Stimulated activated CD4-positive, alpha-beta T cell treated with anti-CD3 and anti-CD28 coated beads, Interleukin-15, amount 100 ng/mL, for 24 hours (primary cell): ENCODE measurements around the gene SH3BGR.

Experiments used
- DNase-seq: peaks from one replicate; pipeline ENCODE4 v3.0.0-alpha.2; 2020

Gene SH3BGR

DNA sequence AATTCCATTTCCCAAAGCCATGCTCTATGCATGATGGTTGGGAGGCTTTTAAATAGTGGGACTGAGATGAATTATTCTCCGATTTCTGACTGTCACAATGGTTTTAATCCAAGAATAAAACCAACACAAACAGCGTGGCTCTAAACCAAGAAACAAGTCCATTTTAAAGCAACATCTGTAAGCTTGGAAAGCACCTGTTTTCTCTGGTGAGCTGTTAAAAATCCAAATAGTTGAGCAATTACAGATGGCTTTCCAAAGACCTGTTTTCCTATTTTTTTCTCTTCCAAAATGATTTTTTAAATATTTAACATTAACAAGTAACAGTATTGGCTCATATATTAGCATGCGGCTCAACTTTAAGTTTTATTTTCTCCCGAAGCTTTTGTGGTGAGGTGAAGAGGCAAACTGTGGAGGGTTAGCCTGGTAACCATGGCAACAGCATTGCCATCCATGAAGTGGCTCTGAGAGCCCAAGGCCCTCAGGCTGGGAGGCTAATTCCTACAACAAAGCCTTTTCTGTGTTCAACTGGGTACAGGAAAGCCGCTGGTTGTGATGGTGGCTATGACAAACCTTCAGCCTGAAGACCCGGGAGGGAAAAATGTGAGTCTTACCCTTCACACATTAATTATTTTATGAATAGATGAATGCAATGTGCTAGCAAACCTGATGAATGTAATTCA, 104.3 kb downstream of the SH3BGR start:
- no peak for DNase-seq

DNA sequence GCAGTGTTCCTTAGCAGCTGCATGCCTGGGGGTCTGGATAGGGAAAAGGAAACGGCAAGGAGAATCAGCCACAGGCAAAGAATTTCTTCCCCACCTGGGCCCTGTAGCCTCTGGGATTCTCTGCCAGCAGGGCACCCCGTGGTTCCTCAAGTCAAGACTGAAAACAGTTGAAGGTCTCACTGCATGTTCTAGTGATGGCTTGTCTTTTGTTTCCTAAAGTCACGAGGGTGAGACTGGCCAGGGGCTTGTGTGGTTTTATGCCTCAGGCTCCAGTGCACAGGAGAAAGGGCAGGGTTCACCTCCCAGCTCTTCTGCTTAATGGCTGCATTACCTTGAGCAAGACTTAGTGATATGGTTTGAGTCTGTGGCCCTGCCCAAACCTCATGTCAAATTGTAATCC, 107.7 kb downstream of the SH3BGR start:
- no peak for DNase-seq

DNA sequence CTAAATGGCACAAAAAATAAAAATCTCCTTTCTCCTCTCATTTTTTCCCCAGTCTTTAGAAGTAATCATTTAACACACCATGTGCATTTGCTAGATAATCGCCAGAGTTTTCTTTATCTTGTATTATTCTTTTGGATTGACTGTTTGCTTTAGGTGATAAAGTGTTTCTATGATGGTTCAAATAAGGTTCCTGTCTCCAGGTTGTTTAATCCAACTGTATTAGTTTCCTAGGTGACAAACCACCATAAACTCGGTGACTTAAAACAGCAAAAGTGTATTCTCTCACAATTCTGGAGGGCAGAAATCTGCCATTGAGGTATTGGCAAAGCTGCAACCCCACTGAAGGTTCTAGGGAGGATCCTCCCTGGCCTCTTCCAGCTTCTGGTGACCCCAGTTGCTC, 109.4 kb downstream of the SH3BGR start:
- no peak for DNase-seq

DNA sequence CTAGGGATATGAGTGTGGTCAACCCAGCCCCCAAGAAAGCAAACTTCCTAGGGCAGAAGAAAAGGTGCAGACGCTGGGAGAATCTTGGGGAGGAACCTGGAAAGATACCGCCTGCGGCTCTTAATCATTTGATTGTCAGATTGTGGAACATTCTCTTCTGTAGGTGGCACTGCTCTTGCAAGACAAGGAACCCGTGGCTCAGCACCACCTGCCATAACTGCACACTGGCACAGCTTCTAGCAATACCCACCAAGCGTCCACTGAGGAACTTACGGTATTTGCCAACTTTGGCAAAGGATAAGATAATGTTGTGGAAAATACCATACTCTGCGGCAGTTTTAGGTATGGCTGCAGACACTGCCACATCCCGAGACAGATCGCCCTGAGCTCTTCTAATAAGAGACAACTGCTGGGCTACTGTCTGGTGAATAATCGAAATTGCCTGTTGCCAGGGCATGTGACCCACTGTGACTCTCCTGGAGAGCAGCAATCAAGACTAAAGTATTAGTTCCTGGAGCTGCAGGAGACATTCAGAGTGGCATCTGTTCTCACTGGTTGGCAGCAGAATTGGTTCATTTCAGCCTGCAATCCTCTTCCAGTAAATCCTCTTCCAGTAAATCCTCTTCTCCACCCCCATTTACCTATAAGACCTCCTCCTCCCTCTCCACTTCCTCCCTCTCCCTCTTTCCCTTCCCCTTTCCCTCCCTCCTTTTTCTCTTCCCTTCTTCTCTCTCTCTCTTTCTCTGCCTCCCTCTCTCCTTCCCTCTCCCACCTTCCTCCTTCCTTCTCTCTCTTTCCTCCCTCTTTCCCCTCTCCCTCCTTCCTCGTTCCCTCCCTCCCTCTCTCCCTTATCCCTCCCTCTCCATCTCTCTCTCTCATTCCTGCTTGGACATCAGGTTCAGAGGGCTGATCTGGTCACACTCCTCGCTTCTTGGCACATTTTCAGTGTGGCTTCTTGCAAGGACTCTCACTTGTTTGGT, 111.3 kb downstream of the SH3BGR start:
- no peak for DNase-seq

DNA sequence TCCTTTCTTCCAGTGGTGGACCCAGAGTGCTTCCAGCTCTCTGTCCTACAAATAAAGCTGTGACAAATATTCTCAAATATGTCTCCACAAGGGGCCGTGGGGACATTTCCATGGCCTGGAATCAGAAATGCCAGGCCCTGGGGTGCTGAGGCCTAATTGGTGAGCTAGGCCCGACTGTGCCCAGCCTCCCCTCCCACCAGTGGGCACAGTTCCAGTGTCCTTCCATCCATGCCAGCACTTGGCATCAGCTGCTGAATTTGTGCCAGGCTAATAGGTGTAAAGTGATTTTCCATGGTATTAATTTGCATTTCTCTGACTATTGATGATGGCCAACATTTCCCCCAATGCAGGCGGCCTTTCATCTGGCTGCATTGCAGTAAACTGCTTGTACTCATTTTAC, 112.4 kb downstream of the SH3BGR start:
- DNase-seq: no peak
